GM19193 (cell line): ENCODE data around the gene AGXT2.

Source experiments
- POLR2A ChIP-seq: IDR thresholded peaks from 4 replicates; pipeline ENCODE4 v1.6.1; 2011; ENCODE audit not compliant: insufficient read depth, insufficient read length; ENCODE audit errors: extremely low read depth

The AGXT2 gene

GRCh38 chr5:35063414-35063813 is 15.7 kb upstream of the AGXT2 start:
- TF ChIP-seq POLR2A: no peak

DNA sequence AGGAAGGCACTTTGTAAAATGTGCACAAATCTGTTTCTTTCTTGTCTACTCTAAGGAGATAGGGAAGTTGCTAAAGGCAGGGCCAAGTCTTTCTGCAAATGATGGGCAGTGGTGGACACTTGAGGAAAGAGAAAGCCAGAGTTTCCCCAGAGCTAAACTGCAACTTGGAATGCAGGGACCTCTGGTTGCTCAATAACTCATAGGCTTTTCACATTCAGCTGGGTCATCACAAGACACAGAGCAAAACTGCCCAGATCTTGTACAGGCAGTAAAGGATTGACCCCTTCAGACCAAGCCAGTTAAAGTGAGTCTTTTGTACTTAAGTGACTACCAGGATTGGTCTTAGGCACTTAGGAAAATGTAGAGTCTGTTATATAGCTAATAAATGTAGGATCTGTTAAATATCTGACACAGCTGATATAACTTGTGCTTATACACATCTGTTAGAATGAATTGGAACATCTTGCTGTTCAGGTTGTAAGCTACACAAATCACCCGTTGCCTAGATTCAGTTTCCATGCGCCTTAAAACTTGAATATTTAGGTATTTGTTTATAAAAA is 13.5 kb upstream of the AGXT2 start:
- TF ChIP-seq POLR2A: no peak

- no peak for TF ChIP-seq POLR2A
These were observed 12.5 kb upstream of the AGXT2 start for GRCh38 chr5:35060236-35060635.

- no peak for TF ChIP-seq POLR2A
These were observed 11.5 kb upstream of the AGXT2 start for GRCh38 chr5:35059251-35059650.

DNA sequence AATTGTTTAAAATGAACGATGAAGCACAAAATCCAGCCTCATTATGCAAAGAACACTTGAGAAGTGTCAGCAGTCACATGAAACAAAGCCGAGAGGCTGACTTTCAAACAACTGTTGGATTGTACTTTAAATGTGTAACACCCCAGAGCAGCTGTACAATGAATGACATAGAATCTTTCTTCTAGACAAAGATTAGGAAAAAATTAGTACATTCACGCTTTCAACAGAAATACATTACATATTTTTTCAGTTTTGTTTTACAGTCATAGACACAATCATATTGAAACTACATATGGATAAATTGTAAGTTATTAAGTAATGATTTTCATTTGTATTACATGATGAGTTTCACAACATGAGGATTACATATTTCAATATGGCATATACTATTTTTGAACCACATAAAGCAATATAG is 10.6 kb upstream of the AGXT2 start:
- no peak for TF ChIP-seq POLR2A

DNA sequence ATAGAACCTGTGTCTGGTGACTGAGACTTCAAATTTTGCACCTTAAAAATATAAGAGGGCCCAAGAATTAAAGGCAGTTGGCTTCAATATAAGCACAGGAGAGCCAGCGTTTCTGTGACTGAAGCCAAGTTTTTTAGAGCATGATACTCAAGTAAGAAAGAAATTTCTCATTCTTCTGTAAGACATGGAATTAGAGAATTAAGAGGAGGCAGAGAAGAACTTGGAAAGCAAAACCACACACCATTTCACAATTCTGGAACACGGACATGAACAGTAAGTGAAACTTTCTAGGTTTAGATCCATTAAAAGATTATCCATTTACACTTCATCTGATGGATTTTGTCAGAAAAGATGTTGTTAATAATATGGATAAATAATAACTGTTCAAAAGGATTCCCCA is 8.9 kb upstream of the AGXT2 start:
- no peak for TF ChIP-seq POLR2A

- TF ChIP-seq POLR2A: no peak
These were observed 5.1 kb upstream of the AGXT2 start for GRCh38 chr5:35052838-35053237.

GRCh38 chr5:35050541-35051126 is 2.9 kb upstream of the AGXT2 start:
- no peak for TF ChIP-seq POLR2A

GRCh38 chr5:35048910-35049309 is 1.2 kb upstream of the AGXT2 start:
- TF ChIP-seq POLR2A: no peak

DNA sequence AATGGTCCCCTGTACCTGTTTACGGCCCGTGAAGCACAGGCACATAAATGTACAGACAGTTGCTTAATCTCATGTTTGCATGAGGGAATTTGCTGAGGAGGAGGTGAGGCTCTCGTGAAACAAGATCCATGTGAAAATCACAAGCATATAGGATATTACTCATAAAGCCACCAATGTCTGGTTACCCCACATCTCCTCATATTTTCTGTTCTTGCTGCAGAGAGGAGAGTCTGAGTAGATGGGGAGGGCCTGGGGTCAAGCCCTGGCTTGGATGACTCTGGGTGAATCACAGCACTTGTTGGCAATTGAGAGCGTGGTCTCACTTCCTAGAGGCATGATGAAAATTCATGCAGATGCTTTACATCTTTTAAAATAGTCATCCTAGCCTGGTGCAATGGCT is 975 bp downstream of the AGXT2 start:
- TF ChIP-seq POLR2A: no peak

DNA sequence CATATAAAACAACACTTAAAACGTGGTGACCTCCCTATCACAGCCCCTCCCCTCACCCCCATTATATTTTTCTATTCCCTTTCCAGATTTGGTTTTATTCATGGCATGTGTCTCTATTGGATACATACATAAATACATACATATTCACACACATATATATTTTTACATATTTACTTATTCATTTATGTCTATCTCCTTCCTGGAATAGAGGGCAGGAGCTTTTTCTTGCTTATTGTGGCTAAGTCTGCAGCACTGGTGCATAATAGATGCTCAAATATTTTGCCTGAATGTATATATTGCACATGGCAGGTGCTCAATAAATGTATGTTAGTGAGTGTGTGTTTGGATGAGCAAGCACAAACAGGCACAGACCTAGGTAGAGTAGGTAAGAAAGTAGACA is 2.5 kb downstream of the AGXT2 start:
- TF ChIP-seq POLR2A: no peak

DNA sequence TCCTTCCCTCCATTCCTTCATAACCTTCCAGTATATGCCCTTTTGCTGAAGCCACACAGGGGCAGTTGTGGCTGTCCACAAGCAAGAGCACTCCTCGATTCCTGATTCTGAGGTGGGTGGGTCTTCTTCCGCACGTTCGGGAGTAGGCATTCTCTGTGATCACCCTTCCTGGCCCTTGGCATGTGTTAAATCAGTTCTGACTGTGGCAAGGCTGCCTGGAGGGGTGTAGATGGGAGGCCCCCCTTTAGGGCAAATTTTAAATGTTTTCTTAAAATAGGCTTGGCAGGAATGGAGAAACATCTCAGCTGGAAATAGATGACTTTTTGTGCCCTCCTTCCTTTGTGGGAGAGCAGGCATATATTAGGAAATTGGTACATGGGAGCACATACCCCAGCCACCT is 3.1 kb downstream of the AGXT2 start:
- no peak for TF ChIP-seq POLR2A

DNA sequence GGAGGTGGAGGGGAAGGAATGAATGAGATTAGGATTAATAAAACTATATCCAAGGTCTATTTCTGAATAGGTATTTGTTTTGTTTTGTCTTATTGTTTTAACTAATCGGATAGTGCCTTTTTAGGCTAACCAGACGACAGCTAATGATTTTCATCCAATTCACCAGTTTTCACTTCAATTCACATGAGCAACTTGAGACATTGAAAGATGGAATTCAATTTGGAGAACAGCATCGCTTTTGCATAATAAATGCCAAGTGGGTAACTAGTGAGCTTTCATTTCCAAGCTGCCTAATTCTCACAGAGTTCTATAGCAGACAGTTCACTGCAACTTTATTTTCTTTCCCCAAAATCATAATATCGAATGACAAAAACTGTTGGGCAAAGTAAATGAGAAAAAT is 5.0 kb downstream of the AGXT2 start:
- no peak for TF ChIP-seq POLR2A

DNA sequence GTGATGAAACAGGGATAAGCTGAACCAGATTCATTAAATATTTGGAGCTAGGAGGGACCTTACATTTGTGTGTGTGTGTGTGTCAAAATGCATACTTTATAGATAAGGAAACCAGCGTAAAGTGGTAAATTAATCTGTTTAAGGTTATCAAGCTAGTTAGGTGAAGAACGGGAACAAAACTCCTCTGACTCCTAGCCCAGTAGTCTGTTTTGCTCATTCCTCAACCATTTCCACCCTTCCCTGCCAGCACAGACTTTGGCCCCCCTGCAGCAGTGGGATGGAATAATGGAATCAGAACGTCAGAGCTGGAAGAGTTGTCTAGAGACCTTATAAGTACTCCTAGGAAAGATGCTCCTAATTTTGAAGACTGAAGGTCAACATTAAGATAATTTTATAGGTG is 6.5 kb downstream of the AGXT2 start:
- no peak for TF ChIP-seq POLR2A

- TF ChIP-seq POLR2A: no peak
These were observed 8.9 kb downstream of the AGXT2 start for GRCh38 chr5:35038891-35039290.

GRCh38 chr5:35036536-35036935 is 11.2 kb downstream of the AGXT2 start:
- TF ChIP-seq POLR2A: no peak

GRCh38 chr5:35035271-35035670 is 12.5 kb downstream of the AGXT2 start:
- TF ChIP-seq POLR2A: no peak

GRCh38 chr5:35032356-35032755 is 15.4 kb downstream of the AGXT2 start:
- no peak for TF ChIP-seq POLR2A

DNA sequence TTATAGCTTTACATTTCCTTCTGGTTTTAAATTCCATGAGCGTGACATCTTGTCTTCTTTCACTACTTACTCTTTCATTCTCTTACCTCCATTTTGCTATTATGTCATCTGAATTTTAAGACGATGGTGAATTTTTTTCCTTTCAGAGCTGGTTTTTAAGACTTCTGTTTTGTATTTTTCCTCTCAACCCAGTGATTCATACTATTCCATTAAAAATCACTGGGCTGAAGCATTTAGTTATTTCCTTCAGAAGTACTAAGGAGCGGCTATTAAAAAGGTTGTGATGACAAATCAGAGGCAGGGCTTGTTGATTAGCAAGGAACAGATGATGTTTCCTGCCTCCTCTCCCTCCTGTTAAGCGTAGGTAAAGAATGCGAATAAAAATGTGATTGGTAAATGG is 16.5 kb downstream of the AGXT2 start:
- TF ChIP-seq POLR2A: no peak
